ENCODE measurements around the gene SCAMP5. TPM values are rescaled to one million over a fixed set of nuclear protein-coding genes. Genes with fewer than 3 reads are reported as not detected.

SCAMP5 gene
- total RNA-seq = 0.51 and 0.89 TPM in 2 replicates

DNA sequence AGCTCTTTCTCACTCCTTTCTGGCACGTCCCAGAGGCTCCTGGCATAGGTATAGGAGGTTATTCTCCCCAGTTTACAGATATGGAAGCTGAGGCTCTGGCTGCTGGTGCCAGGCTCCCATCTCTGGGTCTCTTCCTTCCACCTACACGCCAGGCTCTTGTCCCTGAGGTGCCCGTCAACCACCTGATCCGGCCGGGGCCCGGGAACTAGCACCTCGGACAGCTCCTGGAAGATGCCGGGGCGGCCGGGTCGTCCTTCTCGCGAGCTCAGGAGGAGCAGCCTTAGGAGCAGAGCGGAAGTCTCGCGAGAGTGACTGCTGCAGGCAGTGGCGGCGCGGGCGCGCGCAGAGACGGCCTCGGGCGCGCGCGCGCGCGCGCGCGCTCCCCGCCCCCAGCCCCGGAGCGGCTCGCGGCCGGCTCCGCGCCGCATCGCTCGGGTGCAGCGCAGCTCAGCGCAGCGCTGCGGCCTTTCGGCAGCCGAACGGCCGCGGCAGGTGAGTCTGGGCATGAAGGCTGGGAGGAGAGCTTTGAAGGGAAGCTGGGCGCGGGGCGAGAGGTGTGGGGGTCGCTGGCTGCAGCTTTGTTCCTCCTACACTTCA lies at the start of gene SCAMP5:
TSS of gene SCAMP5 (plus strand) at position 382 of the 597 bp plus-strand sequence. CDS start 16,277 bp downstream, outside the sequence.

DNA sequence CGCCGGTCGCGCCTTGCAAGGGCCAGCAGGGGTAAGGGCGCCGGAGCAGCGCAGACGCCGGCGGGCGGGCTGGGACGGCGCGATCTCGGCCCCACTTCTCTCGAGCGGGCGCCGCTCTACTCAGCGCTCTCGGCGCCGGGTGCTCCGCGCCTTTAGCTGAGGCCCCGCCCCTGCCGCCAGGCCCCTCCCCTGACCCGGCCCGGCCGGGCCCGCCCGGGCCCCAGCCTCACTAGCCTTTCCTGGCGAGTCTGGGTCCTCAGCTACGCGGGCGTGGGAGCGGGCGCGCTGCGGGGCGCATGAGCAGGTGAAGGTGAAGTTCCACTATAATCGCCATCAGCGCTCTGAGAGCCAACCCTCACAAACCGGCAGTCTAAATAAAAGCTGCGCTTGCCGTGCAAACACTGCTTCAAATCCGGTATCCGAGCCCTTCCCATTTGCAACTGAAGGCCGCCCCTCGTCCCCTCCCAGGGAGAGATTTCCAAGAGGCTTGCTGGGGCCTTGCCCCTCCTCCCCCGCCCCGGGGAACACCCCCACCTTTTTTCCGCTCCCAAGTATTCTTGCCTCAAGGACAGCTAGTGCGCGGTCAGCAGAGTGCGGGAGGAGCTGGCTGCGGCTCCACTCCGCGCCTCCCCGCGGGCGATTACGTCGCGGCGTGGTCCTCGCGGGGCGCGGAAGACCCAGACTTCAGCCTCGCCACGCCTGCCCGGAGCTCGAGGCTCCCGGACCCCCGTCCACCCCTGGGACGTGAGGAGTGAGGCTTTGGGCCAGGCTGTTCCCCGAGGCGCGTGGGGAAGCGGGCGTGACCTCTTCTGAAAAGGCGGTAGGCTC lies 38.5 kb upstream of the SCAMP5 start, which contains the start of gene RPP25:
TSS of gene RPP25 (minus strand) at position 125 of the 828 bp plus-strand sequence. CDS start 189 bp downstream, outside the sequence.

DNA sequence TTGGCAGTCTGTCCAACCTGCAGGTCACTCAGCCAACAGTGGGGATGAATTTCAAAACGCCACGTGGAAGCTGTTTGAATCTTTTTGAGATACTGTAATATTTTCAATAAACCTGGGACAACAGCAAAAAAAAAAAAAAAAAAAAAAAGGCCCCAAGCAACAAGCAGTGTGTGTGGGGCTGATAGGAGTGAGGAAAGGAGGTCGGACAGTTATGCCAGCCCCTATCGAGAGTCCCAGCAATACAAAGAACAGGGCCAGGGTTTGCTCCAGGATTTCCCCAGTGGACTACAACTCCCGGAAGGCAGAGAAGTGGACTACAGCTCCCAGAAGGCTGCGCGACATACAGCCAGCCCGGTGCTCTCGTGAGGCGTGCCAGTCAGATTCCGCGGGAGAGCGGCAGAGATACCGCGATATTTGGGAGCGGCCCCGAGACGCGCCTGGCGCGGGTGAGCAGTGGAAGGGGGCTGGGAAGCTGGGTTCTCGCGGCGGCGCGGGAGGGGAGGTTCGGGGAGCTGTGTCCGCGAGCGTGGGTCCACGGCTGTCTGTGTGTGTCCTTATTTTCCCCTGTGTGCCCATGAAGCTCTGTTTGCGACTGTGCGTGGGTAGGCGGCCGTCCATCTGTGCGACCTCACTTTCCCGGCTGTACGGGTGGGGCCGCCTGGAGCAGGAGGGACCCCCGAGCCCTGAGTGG lies 28.0 kb downstream of the SCAMP5 start, which contains the start of gene PPCDC:
TSS of gene PPCDC (plus strand) at position 410 of the 691 bp plus-strand sequence. CDS start 4,729 bp downstream, outside the sequence.

Other genes with a start within 250 kb of the SCAMP5 start
- not detected in 2 replicates for gene CYP1A2, start 246.7 kb upstream of the SCAMP5 start, total RNA-seq
- 23.5 and 63.5 TPM in 2 replicates for gene CSK, start 213.5 kb upstream of the SCAMP5 start, total RNA-seq
- gene LMAN1L, start 182.7 kb upstream of the SCAMP5 start, total RNA-seq = not detected in 2 replicates
- not detected in 2 replicates for gene CPLX3, start 168.9 kb upstream of the SCAMP5 start, total RNA-seq
- gene ULK3, start 152.4 kb upstream of the SCAMP5 start, total RNA-seq = 14.0 and 23.5 TPM in 2 replicates
- 19.0 and 35.3 TPM in 2 replicates for gene SCAMP2, start 122.2 kb upstream of the SCAMP5 start, total RNA-seq
- gene MPI, start 105.5 kb upstream of the SCAMP5 start, total RNA-seq = 68.3 and 108 TPM in 2 replicates
- 55.5 and 60.9 TPM in 2 replicates for gene FAM219B, start 88.7 kb upstream of the SCAMP5 start, total RNA-seq
- gene COX5A, start 57.5 kb upstream of the SCAMP5 start, total RNA-seq = 28.2 and 43.4 TPM in 2 replicates
- 3.5 and 3.6 TPM in 2 replicates for gene RPP25, start 38.8 kb upstream of the SCAMP5 start, total RNA-seq
- gene PPCDC, start 28.0 kb downstream of the SCAMP5 start, total RNA-seq = 6.2 and 7.4 TPM in 2 replicates
- 2.7 and 6.4 TPM in 2 replicates for gene C15orf39, start 206.3 kb downstream of the SCAMP5 start, total RNA-seq